HEK293 (cell line): Measurements from ENCODE around the gene SELPLG.
"Not testable (repeated sequence)": the region's sequence is repeated elsewhere in the genome, so short reads cannot be mapped to it uniquely, and the experiment has no call there.

Experiments
- CTCF ChIA-PET: fragments of 350-600 bp; formaldehyde crosslinking; extraction: SDS; loops from one replicate; lab custom pipeline; 2021; ENCODE audit warnings: antibody characterized with exemption; lab: Yijun Ruan, JAX
- POLR2A ChIA-PET: fragments of 300-600 bp; formaldehyde crosslinking; extraction: SDS; loops from one replicate; lab custom pipeline; 2020; ENCODE audit warnings: antibody characterized with exemption, inconsistent platforms; lab: Yijun Ruan, JAX
- H3K27ac ChIP-seq: fragments of 200-500 bp; sonication (Bioruptor generic); 2 replicates; pipeline ENCODE4 v1.5.1; 2014; ENCODE audit warnings: low read depth, low read length, control low read depth, inconsistent platforms; ENCODE audit errors: extremely low read depth
- H3K36me3 ChIP-seq, 2 experiments: fragments of 200-500 bp in 1 of 2; sonication (Bioruptor generic) in 1 of 2; 1 replicate in 1 of 2; 2 replicates in 1 of 2; pipeline ENCODE4 v1.5.1; 2014 to 2017; ENCODE audit warnings: inconsistent platforms in 2 of 2, low read length in 2 of 2; ENCODE audit not compliant: control insufficient read depth in 2 of 2, insufficient read depth in 1 of 2
- H3K4me1 ChIP-seq: fragments of 200-500 bp; sonication (Bioruptor generic); 2 replicates; pipeline ENCODE4 v1.5.1; 2014; ENCODE audit warnings: mild to moderate bottlenecking, low read length, inconsistent platforms; ENCODE audit not compliant: control insufficient read depth, insufficient read depth
- H3K4me3 ChIP-seq: 2 replicates; pipeline ENCODE4 v1.5.1; 2011; ENCODE audit warnings: low read depth, mild to moderate bottlenecking, control low read depth, low read length, moderate library complexity
- H3K9me3 ChIP-seq: fragments of 200-500 bp; sonication (Bioruptor generic); 2 replicates; pipeline ENCODE4 v1.5.1; 2014; ENCODE audit warnings: low read depth, low read length, inconsistent platforms; ENCODE audit not compliant: control insufficient read depth, insufficient read depth
- BCL11B ChIP-seq: fragments of 450-650 bp; formaldehyde crosslinking; IDR thresholded peaks from 2 replicates; pipeline ENCODE4 v1.5.1; 2016; ENCODE audit warnings: low read depth, missing biosample characterization, missing genetic modification characterization
- KLF10 ChIP-seq: fragments of 450-650 bp; IDR thresholded peaks from 2 replicates; pipeline ENCODE4 v1.5.1; 2018; ENCODE audit warnings: missing biosample characterization, mild to moderate bottlenecking, missing genetic modification characterization
- RBAK ChIP-seq: fragments of 450-650 bp; formaldehyde crosslinking; IDR thresholded peaks from 2 replicates; pipeline ENCODE4 v1.5.1; 2016; ENCODE audit warnings: missing biosample characterization, missing genetic modification characterization
- SCRT2 ChIP-seq: fragments of 450-650 bp; formaldehyde crosslinking; IDR thresholded peaks from 2 replicates; pipeline ENCODE4 v1.5.1; 2016; ENCODE audit warnings: missing biosample characterization, missing genetic modification characterization
- SP7 ChIP-seq: fragments of 450-650 bp; formaldehyde crosslinking; IDR thresholded peaks from 2 replicates; pipeline ENCODE4 v1.5.1; 2016; ENCODE audit warnings: missing biosample characterization, missing genetic modification characterization
- ZBTB48 ChIP-seq: fragments of 450-650 bp; formaldehyde crosslinking; IDR thresholded peaks from 2 replicates; pipeline ENCODE4 v1.5.1; 2016; ENCODE audit warnings: missing biosample characterization, missing genetic modification characterization
- ZFP41 ChIP-seq: fragments of 450-650 bp; formaldehyde crosslinking; IDR thresholded peaks from 2 replicates; pipeline ENCODE4 v1.5.1; 2016; ENCODE audit warnings: missing biosample characterization, missing genetic modification characterization, borderline replicate concordance
- ZNF223 ChIP-seq: fragments of 450-650 bp; formaldehyde crosslinking; IDR thresholded peaks from 2 replicates; pipeline ENCODE4 v1.5.1; 2016; ENCODE audit warnings: missing biosample characterization, missing genetic modification characterization
- ZNF416 ChIP-seq: fragments of 450-650 bp; formaldehyde crosslinking; IDR thresholded peaks from 2 replicates; pipeline ENCODE4 v1.5.1; 2016; ENCODE audit warnings: missing biosample characterization, missing genetic modification characterization
- ZNF48 ChIP-seq: fragments of 450-650 bp; formaldehyde crosslinking; IDR thresholded peaks from 2 replicates; pipeline ENCODE4 v1.5.1; 2016; ENCODE audit warnings: missing biosample characterization, missing genetic modification characterization
- TF ChIP-seq, protein P1 (sequence below): fragments of 450-650 bp; formaldehyde crosslinking; IDR thresholded peaks from 2 replicates; pipeline ENCODE4 v1.5.1; 2016; ENCODE audit warnings: missing biosample characterization, missing genetic modification characterization, borderline replicate concordance
- TF ChIP-seq, protein P2 (sequence below): fragments of 450-650 bp; formaldehyde crosslinking; IDR thresholded peaks from 2 replicates; pipeline ENCODE4 v1.5.1; 2016; ENCODE audit warnings: missing biosample characterization, missing genetic modification characterization
- TF ChIP-seq, protein P3 (sequence below): fragments of 450-650 bp; formaldehyde crosslinking; IDR thresholded peaks from 2 replicates; pipeline ENCODE4; 2016; ENCODE audit warnings: missing biosample characterization, missing genetic modification characterization

Gene SELPLG

DNA sequence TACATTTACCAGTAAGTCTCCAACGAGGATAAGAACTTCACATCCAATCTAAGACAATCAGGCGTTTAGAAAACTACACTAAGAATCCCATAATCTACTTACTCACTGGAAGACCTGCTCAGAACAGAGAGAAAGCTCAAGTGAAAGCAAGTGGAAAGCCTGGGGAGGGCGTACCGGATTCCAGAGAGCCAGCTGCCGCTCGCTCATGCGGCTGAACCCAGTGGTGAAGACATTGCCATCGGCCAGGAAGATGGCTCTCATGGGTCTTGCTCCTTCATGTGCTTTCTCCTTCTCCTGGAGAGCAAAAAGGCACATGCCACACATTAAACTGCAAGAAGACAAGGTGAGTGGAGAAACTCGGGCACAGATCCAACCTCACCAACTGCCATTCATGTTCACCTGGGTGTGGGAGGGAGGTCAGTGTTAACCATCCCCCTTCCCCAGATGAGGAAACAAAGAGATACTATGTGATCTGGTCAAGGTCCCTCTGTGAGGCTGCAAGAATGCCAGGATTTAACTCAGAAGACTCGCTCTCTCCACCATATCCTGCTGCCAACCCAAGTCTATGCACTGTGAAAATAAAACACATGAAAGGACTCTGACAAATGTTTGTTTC is 23.5 kb upstream of the SELPLG start (continued):
- TF ChIP-seq, protein P1, sequence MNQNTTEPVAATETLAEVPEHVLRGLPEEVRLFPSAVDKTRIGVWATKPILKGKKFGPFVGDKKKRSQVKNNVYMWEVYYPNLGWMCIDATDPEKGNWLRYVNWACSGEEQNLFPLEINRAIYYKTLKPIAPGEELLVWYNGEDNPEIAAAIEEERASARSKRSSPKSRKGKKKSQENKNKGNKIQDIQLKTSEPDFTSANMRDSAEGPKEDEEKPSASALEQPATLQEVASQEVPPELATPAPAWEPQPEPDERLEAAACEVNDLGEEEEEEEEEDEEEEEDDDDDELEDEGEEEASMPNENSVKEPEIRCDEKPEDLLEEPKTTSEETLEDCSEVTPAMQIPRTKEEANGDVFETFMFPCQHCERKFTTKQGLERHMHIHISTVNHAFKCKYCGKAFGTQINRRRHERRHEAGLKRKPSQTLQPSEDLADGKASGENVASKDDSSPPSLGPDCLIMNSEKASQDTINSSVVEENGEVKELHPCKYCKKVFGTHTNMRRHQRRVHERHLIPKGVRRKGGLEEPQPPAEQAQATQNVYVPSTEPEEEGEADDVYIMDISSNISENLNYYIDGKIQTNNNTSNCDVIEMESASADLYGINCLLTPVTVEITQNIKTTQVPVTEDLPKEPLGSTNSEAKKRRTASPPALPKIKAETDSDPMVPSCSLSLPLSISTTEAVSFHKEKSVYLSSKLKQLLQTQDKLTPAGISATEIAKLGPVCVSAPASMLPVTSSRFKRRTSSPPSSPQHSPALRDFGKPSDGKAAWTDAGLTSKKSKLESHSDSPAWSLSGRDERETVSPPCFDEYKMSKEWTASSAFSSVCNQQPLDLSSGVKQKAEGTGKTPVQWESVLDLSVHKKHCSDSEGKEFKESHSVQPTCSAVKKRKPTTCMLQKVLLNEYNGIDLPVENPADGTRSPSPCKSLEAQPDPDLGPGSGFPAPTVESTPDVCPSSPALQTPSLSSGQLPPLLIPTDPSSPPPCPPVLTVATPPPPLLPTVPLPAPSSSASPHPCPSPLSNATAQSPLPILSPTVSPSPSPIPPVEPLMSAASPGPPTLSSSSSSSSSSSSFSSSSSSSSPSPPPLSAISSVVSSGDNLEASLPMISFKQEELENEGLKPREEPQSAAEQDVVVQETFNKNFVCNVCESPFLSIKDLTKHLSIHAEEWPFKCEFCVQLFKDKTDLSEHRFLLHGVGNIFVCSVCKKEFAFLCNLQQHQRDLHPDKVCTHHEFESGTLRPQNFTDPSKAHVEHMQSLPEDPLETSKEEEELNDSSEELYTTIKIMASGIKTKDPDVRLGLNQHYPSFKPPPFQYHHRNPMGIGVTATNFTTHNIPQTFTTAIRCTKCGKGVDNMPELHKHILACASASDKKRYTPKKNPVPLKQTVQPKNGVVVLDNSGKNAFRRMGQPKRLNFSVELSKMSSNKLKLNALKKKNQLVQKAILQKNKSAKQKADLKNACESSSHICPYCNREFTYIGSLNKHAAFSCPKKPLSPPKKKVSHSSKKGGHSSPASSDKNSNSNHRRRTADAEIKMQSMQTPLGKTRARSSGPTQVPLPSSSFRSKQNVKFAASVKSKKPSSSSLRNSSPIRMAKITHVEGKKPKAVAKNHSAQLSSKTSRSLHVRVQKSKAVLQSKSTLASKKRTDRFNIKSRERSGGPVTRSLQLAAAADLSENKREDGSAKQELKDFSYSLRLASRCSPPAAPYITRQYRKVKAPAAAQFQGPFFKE (tag by site-specific recombination), result no peak
- TF ChIP-seq ZNF48 (tag by site-specific recombination) (no peak), SP7 (tag by site-specific recombination) (no peak), KLF10 (tag by site-specific recombination) (no peak), ZNF416 (tag by site-specific recombination) (no peak), RBAK (no peak), SCRT2 (no peak), ZBTB48 (tag by site-specific recombination) (no peak), ZNF223 (no peak), BCL11B (no peak), ZFP41 (tag by site-specific recombination) (no peak)
- TF ChIP-seq, protein P2, sequence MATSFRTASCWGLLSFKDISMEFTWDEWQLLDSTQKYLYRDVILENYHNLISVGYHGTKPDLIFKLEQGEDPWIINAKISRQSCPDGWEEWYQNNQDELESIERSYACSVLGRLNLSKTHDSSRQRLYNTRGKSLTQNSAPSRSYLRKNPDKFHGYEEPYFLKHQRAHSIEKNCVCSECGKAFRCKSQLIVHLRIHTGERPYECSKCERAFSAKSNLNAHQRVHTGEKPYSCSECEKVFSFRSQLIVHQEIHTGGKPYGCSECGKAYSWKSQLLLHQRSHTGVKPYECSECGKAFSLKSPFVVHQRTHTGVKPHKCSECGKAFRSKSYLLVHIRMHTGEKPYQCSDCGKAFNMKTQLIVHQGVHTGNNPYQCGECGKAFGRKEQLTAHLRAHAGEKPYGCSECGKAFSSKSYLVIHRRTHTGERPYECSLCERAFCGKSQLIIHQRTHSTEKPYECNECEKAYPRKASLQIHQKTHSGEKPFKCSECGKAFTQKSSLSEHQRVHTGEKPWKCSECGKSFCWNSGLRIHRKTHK (tag by site-specific recombination), result no peak
- TF ChIP-seq, protein P3, sequence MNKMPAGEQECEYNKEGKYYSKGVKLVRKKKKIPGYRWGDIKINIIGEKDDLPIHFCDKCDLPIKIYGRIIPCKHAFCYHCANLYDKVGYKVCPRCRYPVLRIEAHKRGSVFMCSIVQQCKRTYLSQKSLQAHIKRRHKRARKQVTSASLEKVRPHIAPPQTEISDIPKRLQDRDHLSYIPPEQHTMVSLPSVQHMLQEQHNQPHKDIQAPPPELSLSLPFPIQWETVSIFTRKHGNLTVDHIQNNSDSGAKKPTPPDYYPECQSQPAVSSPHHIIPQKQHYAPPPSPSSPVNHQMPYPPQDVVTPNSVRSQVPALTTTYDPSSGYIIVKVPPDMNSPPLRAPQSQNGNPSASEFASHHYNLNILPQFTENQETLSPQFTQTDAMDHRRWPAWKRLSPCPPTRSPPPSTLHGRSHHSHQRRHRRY (tag by site-specific recombination), result no peak

DNA sequence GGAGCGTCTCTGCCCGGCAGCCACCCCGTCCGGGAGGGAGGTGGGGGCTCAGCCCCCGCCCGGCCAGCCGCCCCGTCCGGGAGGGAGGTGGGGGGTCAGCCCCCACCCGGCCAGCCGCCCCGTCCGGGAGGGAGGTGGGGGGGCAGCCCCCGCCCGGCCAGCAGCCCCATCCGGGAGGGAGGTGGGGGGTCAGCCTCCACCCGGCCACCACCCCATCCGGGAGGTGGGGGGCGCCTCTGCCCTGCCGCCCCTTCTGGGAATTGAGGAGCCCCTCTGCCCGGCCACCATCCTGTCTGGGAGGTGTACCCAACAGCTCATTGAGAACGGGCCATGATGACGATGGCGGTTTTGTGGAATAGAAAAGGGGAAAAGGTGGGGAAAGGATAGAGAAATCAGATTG is 22.6 kb upstream of the SELPLG start:
- H3K36me3 ChIP-seq, result peaks cover 8 to 53% of the 10 kb centered on the region in 2 experiments
- H3K4me1 ChIP-seq, H3K4me3 ChIP-seq, H3K9me3 ChIP-seq, CTCF ChIA-PET, POLR2A ChIA-PET, H3K27ac ChIP-seq: not testable (repeated sequence)

DNA sequence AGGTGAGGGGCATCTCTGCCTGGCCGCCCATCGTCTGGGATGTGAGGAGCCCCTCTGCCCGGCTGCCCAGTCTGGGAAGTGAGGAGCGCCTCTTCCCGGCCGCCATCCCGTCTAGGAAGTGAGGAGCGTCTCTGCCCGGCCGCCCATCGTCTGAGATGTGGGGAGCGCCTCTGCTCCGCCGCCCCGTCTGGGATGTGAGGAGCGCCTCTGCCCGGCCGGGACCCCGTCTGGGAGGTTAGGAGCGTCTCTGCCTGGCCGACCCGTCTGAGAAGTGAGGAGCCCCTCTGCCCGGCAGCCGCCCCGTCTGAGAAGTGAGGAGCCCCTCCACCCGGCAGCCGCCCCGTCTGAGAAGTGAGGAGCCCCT is 22.1 kb upstream of the SELPLG start:
- H3K27ac ChIP-seq, H3K9me3 ChIP-seq, H3K4me3 ChIP-seq, H3K4me1 ChIP-seq, POLR2A ChIA-PET: not testable (repeated sequence)
- H3K36me3 ChIP-seq, result peaks cover 12 to 54% of the 10 kb centered on the region in 2 experiments
- CTCF ChIA-PET, result interaction anchor here (0.7 kb wide), 2 partner anchors 486 to 487 kb away, joined by 3 read pairs; no protein-coding TSS in a partner anchor

DNA sequence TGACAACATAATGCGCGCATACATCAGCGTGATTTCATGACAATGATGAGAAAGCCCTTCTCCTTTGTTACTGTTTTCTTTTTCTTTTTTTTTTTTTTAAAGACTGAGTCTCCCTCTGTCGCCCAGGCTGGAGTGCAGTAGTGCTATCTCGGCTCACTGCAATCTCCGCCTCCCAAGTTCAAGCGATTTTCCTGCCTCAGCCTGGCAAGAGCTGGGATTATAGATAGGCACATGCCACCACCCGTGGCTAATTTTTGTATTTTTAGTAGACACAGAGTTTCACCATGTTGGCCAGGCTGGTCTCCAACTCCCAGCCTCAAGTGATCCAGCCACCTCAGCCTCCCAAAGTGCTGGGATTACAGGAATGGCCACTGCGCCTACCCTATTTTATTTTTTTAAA is 20.9 kb upstream of the SELPLG start:
- CTCF ChIA-PET, result interaction anchor here (1.4 kb wide), 1 partner anchor 149 kb away, joined by 3 read pairs; no protein-coding TSS in a partner anchor
- H3K4me3 ChIP-seq, H3K4me1 ChIP-seq, H3K27ac ChIP-seq, H3K9me3 ChIP-seq, POLR2A ChIA-PET: not testable (repeated sequence)
- peaks cover 21 to 61% of the 10 kb centered on the region in 2 experiments for H3K36me3 ChIP-seq
